IMR-90 (cell line): Measurements from ENCODE around the gene ATRAID. TPM values are rescaled to one million over a fixed set of nuclear protein-coding genes. Genes with fewer than 3 reads are reported as not detected.

ENCODE experiments used
- ATAC-seq: fragments of 200-7000 bp; cut with Tn5 transposase; 2 replicates; pipeline ENCODE4 v1.9.1; 2020; ENCODE audit warnings: low read depth, mild to moderate bottlenecking, moderate library complexity
- BruUV-seq: library from RNA; stranded (reverse); fragments of 400-500 nt; replicated peaks from 2 replicates; lab custom pipeline; 2021; lab: Mats Ljungman, UMichigan
- CTCF ChIA-PET: fragments of 300-600 bp; formaldehyde crosslinking; extraction: SDS; loops from one replicate; lab custom pipeline; 2021; ENCODE audit warnings: antibody characterized with exemption; lab: Yijun Ruan, JAX
- POLR2A ChIA-PET: fragments of 300-600 bp; sonication (Branson Sonifier 250); formaldehyde crosslinking; loops from one replicate; lab custom pipeline; 2022; ENCODE audit warnings: antibody characterized with exemption; ENCODE audit not compliant: unreplicated experiment; lab: Charles Lee
- DNase-seq: peaks from one replicate; pipeline ENCODE4 v3.0.0; 2013
- H2AFZ ChIP-seq: replicated peaks from 2 replicates; pipeline ENCODE3; 2013; ENCODE audit warnings: low read length, mild to moderate bottlenecking; ENCODE audit not compliant: poor library complexity
- H2AK5ac ChIP-seq: 2 replicates; pipeline ENCODE4 v1.6.1; 2013; ENCODE audit warnings: low read depth, low read length, inconsistent platforms
- H2AK9ac ChIP-seq: replicated peaks from 2 replicates; pipeline ENCODE3; 2013; ENCODE audit warnings: mild to moderate bottlenecking, low read depth, low read length, moderate library complexity; ENCODE audit not compliant: poor library complexity
- H2BK120ac ChIP-seq: 2 replicates; pipeline ENCODE4 v1.6.1; 2013; ENCODE audit warnings: low read depth, low read length, inconsistent platforms
- H2BK15ac ChIP-seq: 3 replicates; pipeline ENCODE4 v1.6.1; 2013; ENCODE audit warnings: low read depth, low read length, inconsistent platforms
- H2BK20ac ChIP-seq: 2 replicates; pipeline ENCODE4 v1.6.1; 2013; ENCODE audit warnings: low read depth, mild to moderate bottlenecking, inconsistent platforms, low read length, moderate library complexity
- H2BK5ac ChIP-seq: 2 replicates; pipeline ENCODE4 v1.6.1; 2013; ENCODE audit warnings: mild to moderate bottlenecking, low read depth, low read length, inconsistent platforms; ENCODE audit not compliant: poor library complexity, severe bottlenecking
- H3K14ac ChIP-seq: replicated peaks from 2 replicates; pipeline ENCODE4 v1.6.1; 2013; ENCODE audit warnings: low read depth, low read length, inconsistent platforms
- H3K18ac ChIP-seq: 2 replicates; pipeline ENCODE4 v1.6.1; 2013; ENCODE audit warnings: low read depth, low read length, control low read depth
- H3K23ac ChIP-seq: 2 replicates; pipeline ENCODE4 v1.6.1; 2013; ENCODE audit warnings: low read depth, low read length, inconsistent platforms
- H3K27ac ChIP-seq: 2 replicates; pipeline ENCODE4 v1.5.1; 2013; ENCODE audit warnings: mild to moderate bottlenecking, control low read depth, low read length; ENCODE audit not compliant: insufficient read depth
- H3K27me3 ChIP-seq: 2 replicates; pipeline ENCODE4 v1.6.1; 2013; ENCODE audit warnings: low read length; ENCODE audit not compliant: control insufficient read depth, insufficient read depth
- H3K36me3 ChIP-seq: 2 replicates; pipeline ENCODE4 v1.6.1; 2013; ENCODE audit warnings: low read length, mixed read lengths; ENCODE audit not compliant: control insufficient read depth, insufficient read depth
- H3K4ac ChIP-seq: 2 replicates; pipeline ENCODE4 v1.6.1; 2013; ENCODE audit warnings: low read depth, low read length, inconsistent platforms
- H3K4me1 ChIP-seq: 2 replicates; pipeline ENCODE4 v1.6.1; 2013; ENCODE audit warnings: low read length, mixed read lengths; ENCODE audit not compliant: control insufficient read depth, insufficient read depth
- H3K4me2 ChIP-seq: 2 replicates; pipeline ENCODE4 v1.6.1; 2013; ENCODE audit warnings: low read depth, mild to moderate bottlenecking, control low read depth, low read length, moderate library complexity
- H3K4me3 ChIP-seq: 2 replicates; pipeline ENCODE4 v1.5.1; 2013; ENCODE audit warnings: low read depth, mild to moderate bottlenecking, control low read depth, low read length, moderate library complexity; ENCODE audit not compliant: insufficient read depth
- H3K56ac ChIP-seq: 2 replicates; pipeline ENCODE4 v1.6.1; 2013; ENCODE audit warnings: low read length, inconsistent platforms; ENCODE audit not compliant: insufficient read depth; ENCODE audit errors: extremely low read depth
- H3K79me1 ChIP-seq, 2 experiments: 2 replicates each; pipeline ENCODE4 v1.6.1; 2013; ENCODE audit warnings: low read length in 2 of 2, inconsistent platforms in 1 of 2, low read depth in 1 of 2
- H3K9ac ChIP-seq: 2 replicates; pipeline ENCODE4 v1.6.1; 2013; ENCODE audit warnings: low read depth, low read length, control low read depth
- H3K9me1 ChIP-seq: 2 replicates; pipeline ENCODE4 v1.6.1; 2013; ENCODE audit warnings: low read length, inconsistent platforms; ENCODE audit not compliant: insufficient read depth
- H3K9me3 ChIP-seq: 2 replicates; pipeline ENCODE4 v1.6.1; 2013; ENCODE audit warnings: low read length; ENCODE audit not compliant: control insufficient read depth, insufficient read depth
- H4K20me1 ChIP-seq: 2 replicates; pipeline ENCODE4 v1.6.1; 2013; ENCODE audit warnings: low read length, inconsistent platforms; ENCODE audit not compliant: insufficient read depth
- H4K5ac ChIP-seq: 2 replicates; pipeline ENCODE4 v1.6.1; 2013; ENCODE audit warnings: mild to moderate bottlenecking, low read depth, low read length, control low read depth
- H4K8ac ChIP-seq, 2 experiments: 2 replicates each; pipeline ENCODE4 v1.6.1; 2013; ENCODE audit warnings: low read depth in 2 of 2, low read length in 2 of 2, control low read depth in 1 of 2, inconsistent platforms in 1 of 2
- H4K91ac ChIP-seq: 2 replicates; pipeline ENCODE4 v1.6.1; 2013; ENCODE audit warnings: low read depth, low read length, inconsistent platforms; ENCODE audit not compliant: insufficient read depth
- BHLHE40 ChIP-seq: fragments of 150-350 bp; IDR thresholded peaks from 2 replicates; pipeline ENCODE4 v1.6.1; 2016; ENCODE audit warnings: mild to moderate bottlenecking, low read depth, low read length
- CEBPB ChIP-seq: IDR thresholded peaks from 2 replicates; pipeline ENCODE4 v1.6.1; 2012; ENCODE audit warnings: low read depth, low read length, improper control_type of control experiment
- CHD1 ChIP-seq: IDR thresholded peaks from 2 replicates; pipeline ENCODE4 v1.6.1; 2012; ENCODE audit warnings: low read depth, low read length, improper control_type of control experiment
- CTCF ChIP-seq: conservative IDR thresholded peaks from 2 replicates; pipeline ENCODE4 v1.5.1; 2012; ENCODE audit warnings: mild to moderate bottlenecking, low read depth, low read length, improper control_type of control experiment
- ELK1 ChIP-seq: fragments of 150-350 bp; IDR thresholded peaks from 2 replicates; pipeline ENCODE4 v1.6.1; 2016; ENCODE audit warnings: low read depth, mild to moderate bottlenecking, low read length, moderate library complexity, borderline replicate concordance
- FOS ChIP-seq: fragments of 150-350 bp; IDR thresholded peaks from 2 replicates; pipeline ENCODE4 v1.6.1; 2016; ENCODE audit warnings: low read depth, low read length
- MAFK ChIP-seq: IDR thresholded peaks from 2 replicates; pipeline ENCODE4 v1.6.1; 2012; ENCODE audit warnings: low read depth, low read length, improper control_type of control experiment
- MAZ ChIP-seq: IDR thresholded peaks from 2 replicates; pipeline ENCODE4 v1.6.1; 2012; ENCODE audit warnings: low read depth, mild to moderate bottlenecking, low read length, improper control_type of control experiment, moderate library complexity, borderline replicate concordance
- MXI1 ChIP-seq: IDR thresholded peaks from 2 replicates; pipeline ENCODE4 v1.6.1; 2012; ENCODE audit warnings: low read depth, mild to moderate bottlenecking, low read length, moderate library complexity, borderline replicate concordance
- NFE2L2 ChIP-seq: fragments of 150-350 bp; IDR thresholded peaks from 2 replicates; pipeline ENCODE4 v1.6.1; 2016; ENCODE audit warnings: low read depth, mild to moderate bottlenecking, low read length
- RAD21 ChIP-seq: IDR thresholded peaks from 2 replicates; pipeline ENCODE4 v1.6.1; 2012; ENCODE audit warnings: low read length, improper control_type of control experiment
- RCOR1 ChIP-seq: IDR thresholded peaks from 2 replicates; pipeline ENCODE4 v1.6.1; 2012; ENCODE audit warnings: mild to moderate bottlenecking, low read length, improper control_type of control experiment; ENCODE audit not compliant: insufficient replicate concordance
- RFX5 ChIP-seq: IDR thresholded peaks from 2 replicates; pipeline ENCODE4 v1.8.0; 2012; ENCODE audit warnings: low read depth, mild to moderate bottlenecking, low read length, moderate library complexity
- SMC3 ChIP-seq: fragments of 150-350 bp; IDR thresholded peaks from 2 replicates; pipeline ENCODE4 v1.6.1; 2016; ENCODE audit warnings: low read depth, mild to moderate bottlenecking, antibody characterized with exemption, low read length, moderate library complexity
- USF2 ChIP-seq: fragments of 150-350 bp; IDR thresholded peaks from 2 replicates; pipeline ENCODE4 v1.6.1; 2017; ENCODE audit warnings: mild to moderate bottlenecking, antibody characterized with exemption, low read length, low read depth
- WGBS, 2 experiments: methylation state at CpG; one replicate each; pipeline versions ENCODE4 v1.1.5 to v1.1.7; 2013; ENCODE audit warnings: missing lambda C conversion rate in 2 of 2; ENCODE audit not compliant: insufficient read length in 1 of 2; ENCODE audit errors: extremely low coverage in 2 of 2; 5-methylcytosine and 5-hydroxymethylcytosine counted together
- dilution Hi-C: fragments of 300-500 bp; cut with HindIII; formaldehyde crosslinking; loops from one replicate; pipeline ENCODE4 v1.14.3; 2018; ENCODE audit warnings: low sequenced_read_pairs; ENCODE audit not compliant: unreplicated experiment
- in situ Hi-C: fragments of 300-500 bp; cut with MboI; formaldehyde crosslinking; loops from 3 replicates; pipeline ENCODE4 v1.14.3; 2019; ENCODE audit warnings: low sequenced_read_pairs, inconsistent platforms, mixed read lengths
- intact Hi-C: fragments of 100-400 bp; cut with micrococcal nuclease; formaldehyde crosslinking; loops from 2 replicates; pipeline ENCODE4 v1.10.0; 2022
- polyA plus RNA-seq, 3 experiments: library from polyadenylated mRNA; depleted of rRNA; stranded (reverse); fragments of >200 nt; gene quantifications; 2 replicates each; pipeline ENCODE4 v1.2.3, GENCODE V29; 2012; ENCODE audit warnings: low replicate concordance in 1 of 3
- total RNA-seq: library from RNA; depleted of rRNA; stranded (reverse); fragments of >200 nt; gene quantifications from 2 replicates; pipeline ENCODE4 v1.2.3, GENCODE V29; 2012

Gene ATRAID
- total and polyA plus RNA-seq, 2 of the 4 experiments (the other 2 are of a cell fraction): 138 to 173 TPM

DNA sequence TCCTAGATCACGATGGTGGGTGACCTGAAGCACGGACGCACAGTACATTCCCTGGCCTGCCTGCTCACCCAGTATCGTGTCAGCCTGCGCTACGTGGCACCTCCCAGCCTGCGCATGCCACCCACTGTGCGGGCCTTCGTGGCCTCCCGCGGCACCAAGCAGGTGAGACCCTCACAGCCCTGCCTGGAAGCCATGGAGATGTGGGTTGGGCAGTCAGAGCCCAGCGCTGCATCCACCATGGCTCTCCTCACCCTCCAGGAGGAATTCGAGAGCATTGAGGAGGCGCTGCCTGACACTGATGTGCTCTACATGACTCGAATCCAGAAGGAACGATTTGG lies 30.7 kb downstream of the ATRAID start:
- H3K4me1 ChIP-seq: no peaks in the 10 kb centered on the region
- no peak overlapping the region for H2BK15ac ChIP-seq
- no peak overlapping the region for H3K18ac ChIP-seq
- no peaks in the 10 kb centered on the region for H3K27me3 ChIP-seq
- dilution Hi-C loops: no loop called here
- no peaks in the 10 kb centered on the region; the same call in 1 of the 2 replicates for H4K20me1 ChIP-seq
- H2BK20ac ChIP-seq: no peak overlapping the region
- no peak overlapping the region for H3K27ac ChIP-seq
- H3K9me3 ChIP-seq: no peaks in the 10 kb centered on the region
- H2BK5ac ChIP-seq: no peak overlapping the region
- ChIA-PET POLR2A (no interaction called here), CTCF (no interaction called here)
- H2AK9ac ChIP-seq: no peak overlapping the region
- H4K5ac ChIP-seq: no peak overlapping the region
- TF ChIP-seq RCOR1: no peak
- TF ChIP-seq FOS: no peak
- TF ChIP-seq MAZ: no peak
- no peak for TF ChIP-seq MXI1
- TF ChIP-seq RAD21: no peak
- no peak for TF ChIP-seq CEBPB
- TF ChIP-seq MAFK: no peak
- TF ChIP-seq RFX5: no peak
- no peak for TF ChIP-seq ELK1
- TF ChIP-seq BHLHE40: no peak
- TF ChIP-seq CHD1: no peak
- TF ChIP-seq SMC3: no peak
- TF ChIP-seq USF2: no peak
- TF ChIP-seq NFE2L2: no peak
- TF ChIP-seq CTCF: no peak
- no peak overlapping the region for H3K4ac ChIP-seq
- in situ Hi-C loops: no loop called here
- no peaks in the 10 kb centered on the region for H3K9me1 ChIP-seq
- H3K56ac ChIP-seq: no peak overlapping the region
- DNase-seq (no peak), ATAC-seq (no peak)
- no TSS peak for BruUV-seq
- H3K36me3 ChIP-seq: peaks cover 65% of the 10 kb centered on the region
- H2AK5ac ChIP-seq: no peak overlapping the region
- no peak overlapping the region for H3K23ac ChIP-seq
- no peak overlapping the region for H4K8ac ChIP-seq
- no peak overlapping the region for H3K4me2 ChIP-seq
- 98% methylated on average over 11 of the region's 16 CpGs; no CpG with 5 or more reads in 1 of the 2 experiments for WGBS, 2 experiments
- H3K9ac ChIP-seq: no peak overlapping the region
- no peak overlapping the region for H2AFZ ChIP-seq
- no peaks in the 10 kb centered on the region for H3K79me1 ChIP-seq
- no peak overlapping the region for H3K4me3 ChIP-seq
- intact Hi-C loops: no loop called here
- H3K14ac ChIP-seq: no peak overlapping the region
- H4K91ac ChIP-seq: no peak overlapping the region
- no peak overlapping the region for H2BK120ac ChIP-seq
